ENCODE measurements around the gene FAM200B.

Gene FAM200B

DNA sequence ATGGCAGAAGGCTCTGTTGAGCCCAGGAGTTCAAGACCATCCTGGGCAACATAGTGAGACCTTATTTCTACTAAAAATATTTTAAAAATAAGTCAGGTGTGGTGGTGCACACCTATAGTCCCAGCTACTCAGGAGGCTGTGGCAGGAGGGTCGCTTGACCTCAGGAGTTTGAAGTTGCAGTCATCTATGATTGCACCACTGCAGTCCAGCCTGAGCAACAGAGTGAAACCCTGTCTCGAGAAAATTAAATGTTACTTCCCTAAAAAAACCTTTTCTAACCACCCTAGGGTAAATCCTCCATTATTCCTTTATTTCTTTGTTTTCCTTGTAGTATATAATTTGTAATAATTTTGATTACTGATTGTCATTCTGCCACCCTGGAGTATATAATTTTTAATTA is 7.9 kb downstream of the FAM200B start:
- H3K79me2 ChIP-seq (ENCODE audit: insufficient read depth, low read length), result peaks cover 12% of the 10 kb centered on the region
- H3K9me3 ChIP-seq (ENCODE audit: insufficient read depth, low read depth, low read length), result no peaks in the 10 kb centered on the region
- H3K4me1 ChIP-seq (ENCODE audit: insufficient read depth, low read length, poor library complexity, severe bottlenecking), result peaks cover 24% of the 10 kb centered on the region
- H2AFZ ChIP-seq (ENCODE audit: low read length), result no peak overlapping the region
- no peaks in the 10 kb centered on the region for H4K20me1 ChIP-seq (ENCODE audit: insufficient read depth, low read length, poor library complexity, severe bottlenecking)
- H3F3A ChIP-seq (ENCODE audit: low read depth), result no peaks in the 10 kb centered on the region
- H3K9me2 ChIP-seq (replicated peaks; ENCODE audit: low read depth, low read length), result no peaks in the 10 kb centered on the region
- H3K27me3 ChIP-seq (ENCODE audit: insufficient read depth, low read length, poor library complexity, severe bottlenecking), result no peaks in the 10 kb centered on the region
- no peak overlapping the region for H3K9ac ChIP-seq (ENCODE audit: low read depth, low read length, poor library complexity, severe bottlenecking)
- H3K4me2 ChIP-seq (ENCODE audit: low read depth, low read length, poor library complexity, severe bottlenecking), result no peak overlapping the region
- TF ChIP-seq EZH2phosphoT487 (IDR thresholded peaks at IDR 0.05; ENCODE audit: borderline replicate concordance), result no peak
- TF ChIP-seq, protein P1, sequence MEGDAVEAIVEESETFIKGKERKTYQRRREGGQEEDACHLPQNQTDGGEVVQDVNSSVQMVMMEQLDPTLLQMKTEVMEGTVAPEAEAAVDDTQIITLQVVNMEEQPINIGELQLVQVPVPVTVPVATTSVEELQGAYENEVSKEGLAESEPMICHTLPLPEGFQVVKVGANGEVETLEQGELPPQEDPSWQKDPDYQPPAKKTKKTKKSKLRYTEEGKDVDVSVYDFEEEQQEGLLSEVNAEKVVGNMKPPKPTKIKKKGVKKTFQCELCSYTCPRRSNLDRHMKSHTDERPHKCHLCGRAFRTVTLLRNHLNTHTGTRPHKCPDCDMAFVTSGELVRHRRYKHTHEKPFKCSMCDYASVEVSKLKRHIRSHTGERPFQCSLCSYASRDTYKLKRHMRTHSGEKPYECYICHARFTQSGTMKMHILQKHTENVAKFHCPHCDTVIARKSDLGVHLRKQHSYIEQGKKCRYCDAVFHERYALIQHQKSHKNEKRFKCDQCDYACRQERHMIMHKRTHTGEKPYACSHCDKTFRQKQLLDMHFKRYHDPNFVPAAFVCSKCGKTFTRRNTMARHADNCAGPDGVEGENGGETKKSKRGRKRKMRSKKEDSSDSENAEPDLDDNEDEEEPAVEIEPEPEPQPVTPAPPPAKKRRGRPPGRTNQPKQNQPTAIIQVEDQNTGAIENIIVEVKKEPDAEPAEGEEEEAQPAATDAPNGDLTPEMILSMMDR (conservative IDR thresholded peaks at IDR 0.05; ENCODE audit: low read length), result no peak
- H3K36me3 ChIP-seq (ENCODE audit: insufficient read depth, low read length), result 0 out of 2 replicates have a peak, but pooled peaks cover 5% of the 10 kb centered on the region
- no peak overlapping the region for H3K4me3 ChIP-seq (ENCODE audit: low read length, poor library complexity, severe bottlenecking)

DNA sequence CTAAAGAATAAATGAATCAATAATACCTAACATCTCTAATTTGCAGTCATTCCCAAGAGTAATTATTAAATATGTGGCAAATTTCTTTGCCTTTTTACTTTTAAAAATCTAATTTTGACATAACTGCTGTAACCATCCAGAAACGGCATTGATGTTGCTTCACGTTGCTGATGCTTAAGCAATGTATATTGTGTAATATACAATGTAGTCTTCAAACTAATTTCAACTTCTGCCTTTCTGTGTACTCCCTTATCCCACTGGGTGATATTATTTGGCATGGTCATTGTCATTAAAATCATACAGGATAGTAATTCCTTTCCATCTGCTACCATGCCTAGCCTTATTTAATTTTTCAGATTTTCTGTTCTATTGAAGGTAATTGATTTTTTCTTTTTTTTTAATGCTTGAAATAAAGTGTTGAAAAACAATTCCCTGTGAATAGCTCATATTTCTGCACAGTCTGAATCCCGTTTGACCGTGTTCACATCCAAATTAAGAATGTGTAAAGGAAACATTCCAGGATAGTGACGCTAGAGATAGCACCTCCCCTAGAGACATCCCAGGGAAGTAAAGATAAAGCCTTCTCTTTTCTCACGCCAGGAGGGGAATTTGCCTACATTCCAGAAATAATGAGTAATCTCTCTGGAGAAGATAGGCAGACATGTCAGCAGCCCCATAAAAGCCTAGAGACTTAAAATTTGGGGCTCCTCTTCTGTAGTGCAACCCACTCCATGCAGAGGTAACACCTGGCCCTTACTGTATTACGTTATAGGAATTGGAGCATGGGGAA is 8.6 kb downstream of the FAM200B start:
- Histone ChIP-seq H3F3A (ENCODE audit: low read depth) (no peaks in the 10 kb centered on the region), H3K4me2 (ENCODE audit: low read depth, low read length, poor library complexity, severe bottlenecking) (no peak overlapping the region)

DNA sequence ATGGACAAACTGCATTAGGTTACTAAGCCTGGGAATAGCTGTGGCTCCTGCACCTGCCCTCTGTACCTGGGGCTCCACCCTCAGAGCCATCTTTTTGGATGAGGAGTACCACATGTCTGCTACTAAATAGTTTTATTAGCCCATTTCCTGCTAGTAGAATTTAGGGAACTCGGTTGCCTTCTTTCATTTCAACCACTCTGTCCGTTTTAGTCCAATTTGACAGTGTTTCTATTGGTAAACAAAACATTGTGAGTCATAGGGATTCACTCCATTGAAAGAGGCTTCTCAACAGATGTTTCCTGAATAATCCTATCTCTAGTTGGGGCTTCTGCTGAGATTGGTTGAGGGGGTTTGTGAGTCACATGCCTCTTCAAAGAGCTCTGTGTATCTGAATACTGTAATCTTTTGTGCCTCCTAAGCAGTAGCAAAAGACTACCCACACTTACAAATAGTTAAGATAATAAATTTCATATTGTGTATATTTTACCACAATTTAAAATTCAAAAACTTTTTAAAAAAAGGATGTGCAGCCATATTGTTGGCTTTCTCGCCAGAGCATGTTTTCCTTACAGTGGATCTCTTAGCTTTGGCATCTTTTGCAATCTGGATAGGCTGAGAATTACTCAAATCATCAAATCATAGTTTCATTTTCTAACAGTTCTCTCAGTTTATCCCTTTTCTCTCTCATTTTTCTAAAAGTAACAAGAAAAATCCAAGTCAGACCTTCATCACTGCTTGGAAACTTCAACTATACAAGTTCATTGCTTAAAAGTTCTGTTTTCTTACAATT is 9.9 kb downstream of the FAM200B start:
- no peak overlapping the region for H2AFZ ChIP-seq (ENCODE audit: low read length)
- no peaks in the 10 kb centered on the region for H3K36me3 ChIP-seq (ENCODE audit: insufficient read depth, low read length)
- H3K4me2 ChIP-seq (ENCODE audit: low read depth, low read length, poor library complexity, severe bottlenecking), result no peak overlapping the region
- H3F3A ChIP-seq (ENCODE audit: low read depth), result no peaks in the 10 kb centered on the region
- H3K27me3 ChIP-seq (ENCODE audit: insufficient read depth, low read length, poor library complexity, severe bottlenecking), result no peaks in the 10 kb centered on the region
- peaks cover 5% of the 10 kb centered on the region for H3K4me1 ChIP-seq (ENCODE audit: insufficient read depth, low read length, poor library complexity, severe bottlenecking)
- H3K79me2 ChIP-seq (ENCODE audit: insufficient read depth, low read length), result no peaks in the 10 kb centered on the region
- no peaks in the 10 kb centered on the region for H3K9me3 ChIP-seq (ENCODE audit: insufficient read depth, low read depth, low read length)
- no peaks in the 10 kb centered on the region for H4K20me1 ChIP-seq (ENCODE audit: insufficient read depth, low read length, poor library complexity, severe bottlenecking)
- no peak overlapping the region for H3K9ac ChIP-seq (ENCODE audit: low read depth, low read length, poor library complexity, severe bottlenecking)
- no peaks in the 10 kb centered on the region for H3K9me2 ChIP-seq (replicated peaks; ENCODE audit: low read depth, low read length)
- no peak overlapping the region for H3K4me3 ChIP-seq (ENCODE audit: low read length, poor library complexity, severe bottlenecking)
- TF ChIP-seq, protein P1 (conservative IDR thresholded peaks at IDR 0.05; ENCODE audit: low read length), result no peak
- no peak for TF ChIP-seq EZH2phosphoT487 (IDR thresholded peaks at IDR 0.05; ENCODE audit: borderline replicate concordance)

More for the DNA sequence above, 8.6 kb downstream of the FAM200B start:
- H3K36me3 ChIP-seq (ENCODE audit: insufficient read depth, low read length), result 0 out of 2 replicates have a peak, but pooled peaks cover 5% of the 10 kb centered on the region
- H3K4me1 ChIP-seq (ENCODE audit: insufficient read depth, low read length, poor library complexity, severe bottlenecking), result peaks cover 17% of the 10 kb centered on the region
- TF ChIP-seq, protein P1 (conservative IDR thresholded peaks at IDR 0.05; ENCODE audit: low read length), result no peak
- no peak for TF ChIP-seq EZH2phosphoT487 (IDR thresholded peaks at IDR 0.05; ENCODE audit: borderline replicate concordance)
- H2AFZ ChIP-seq (ENCODE audit: low read length), result no peak overlapping the region
- H3K9me3 ChIP-seq (ENCODE audit: insufficient read depth, low read depth, low read length), result no peaks in the 10 kb centered on the region
- no peaks in the 10 kb centered on the region for H4K20me1 ChIP-seq (ENCODE audit: insufficient read depth, low read length, poor library complexity, severe bottlenecking)
- peaks cover 6% of the 10 kb centered on the region for H3K79me2 ChIP-seq (ENCODE audit: insufficient read depth, low read length)
- H3K9ac ChIP-seq (ENCODE audit: low read depth, low read length, poor library complexity, severe bottlenecking), result no peak overlapping the region
- H3K4me3 ChIP-seq (ENCODE audit: low read length, poor library complexity, severe bottlenecking), result no peak overlapping the region
- H3K9me2 ChIP-seq (replicated peaks; ENCODE audit: low read depth, low read length), result no peaks in the 10 kb centered on the region
- no peaks in the 10 kb centered on the region for H3K27me3 ChIP-seq (ENCODE audit: insufficient read depth, low read length, poor library complexity, severe bottlenecking)

All from Loucy (cell line).